ENCODE data around the gene AHCY. TPM values are rescaled to one million over a fixed set of nuclear protein-coding genes. Genes with fewer than 3 reads are reported as not detected.
"Not testable (repeated sequence)": the region's sequence is repeated elsewhere in the genome, so short reads cannot be mapped to it uniquely, and the experiment has no call there.

The AHCY gene
- 165 TPM for total RNA-seq (ENCODE audit: unreplicated experiment)
- long read RNA-seq, transcript AHCY-201 (10 exons, 2,143 nt): major isoform, 200 of 235 reads
- long read RNA-seq, partial matches to known transcripts: 8 of 235 reads
- long read RNA-seq, other reads (novel, unspliced or antisense): 26 of 235 reads

- Mint-ChIP-seq H3K36me3 (ENCODE audit: low read depth, unreplicated experiment) (peaks cover 4% of the 10 kb centered on the region), H3K4me1 (ENCODE audit: unreplicated experiment) (peaks cover 11% of the 10 kb centered on the region), H3K27ac (ENCODE audit: unreplicated experiment) (peak within 1 kb of the TSS; percentile 82), H3K27me3 (ENCODE audit: unreplicated experiment) (peaks cover 9% of the 10 kb centered on the region), H3K4me3 (ENCODE audit: unreplicated experiment) (peak within 1 kb of the TSS; percentile 91), H3K9me3 (ENCODE audit: unreplicated experiment) (no peaks in the 10 kb centered on the region)
- peak; percentile 93 for DNase-seq (ENCODE audit: low spot score)
- peak; percentile 7 for TF ChIP-seq CTCF (IDR thresholded peaks at IDR 0.05; ENCODE audit: unreplicated experiment)
Observed at GRCh38 chr20:34302723-34303533, at the start of gene AHCY. Gene AHCY, minus strand, starts transcription at chr20:34303355. Its CDS starts 85 bp downstream, at chr20:34303270.

GRCh38 chr20:34350095-34350494 is 46.9 kb upstream of the AHCY start:
- TF ChIP-seq CTCF (IDR thresholded peaks at IDR 0.05; ENCODE audit: unreplicated experiment): no peak
- no peak overlapping the region for H3K27ac Mint-ChIP-seq (ENCODE audit: unreplicated experiment)
- H3K9me3 Mint-ChIP-seq (ENCODE audit: unreplicated experiment): no peaks in the 10 kb centered on the region
- H3K36me3 Mint-ChIP-seq (ENCODE audit: low read depth, unreplicated experiment): no peaks in the 10 kb centered on the region
- H3K4me1 Mint-ChIP-seq (ENCODE audit: unreplicated experiment): no peaks in the 10 kb centered on the region
- no peaks in the 10 kb centered on the region for H3K27me3 Mint-ChIP-seq (ENCODE audit: unreplicated experiment)
- H3K4me3 Mint-ChIP-seq (ENCODE audit: unreplicated experiment): no peak overlapping the region
- DNase-seq (ENCODE audit: low spot score): no peak

- no peaks in the 10 kb centered on the region for H3K27me3 Mint-ChIP-seq (ENCODE audit: unreplicated experiment)
- peaks cover 7% of the 10 kb centered on the region for H3K4me1 Mint-ChIP-seq (ENCODE audit: unreplicated experiment)
- H3K9me3 Mint-ChIP-seq (ENCODE audit: unreplicated experiment): no peaks in the 10 kb centered on the region
- DNase-seq (ENCODE audit: low spot score): no peak
- no peak overlapping the region for H3K27ac Mint-ChIP-seq (ENCODE audit: unreplicated experiment)
- TF ChIP-seq CTCF (IDR thresholded peaks at IDR 0.05; ENCODE audit: unreplicated experiment): no peak
- H3K36me3 Mint-ChIP-seq (ENCODE audit: low read depth, unreplicated experiment): no peaks in the 10 kb centered on the region
- H3K4me3 Mint-ChIP-seq (ENCODE audit: unreplicated experiment): no peak overlapping the region
Observed at GRCh38 chr20:34347571-34347970, 44.4 kb upstream of the AHCY start.

GRCh38 chr20:34346533-34346865 is 43.3 kb upstream of the AHCY start:
- not testable (repeated sequence) for H3K27me3 Mint-ChIP-seq (ENCODE audit: unreplicated experiment); H3K9me3 Mint-ChIP-seq (ENCODE audit: unreplicated experiment); H3K4me3 Mint-ChIP-seq (ENCODE audit: unreplicated experiment); H3K36me3 Mint-ChIP-seq (ENCODE audit: low read depth, unreplicated experiment); DNase-seq (ENCODE audit: low spot score); H3K27ac Mint-ChIP-seq (ENCODE audit: unreplicated experiment); H3K4me1 Mint-ChIP-seq (ENCODE audit: unreplicated experiment)

GRCh38 chr20:34345839-34346532 is 42.8 kb upstream of the AHCY start:
- H3K9me3 Mint-ChIP-seq (ENCODE audit: unreplicated experiment); H3K4me3 Mint-ChIP-seq (ENCODE audit: unreplicated experiment); H3K36me3 Mint-ChIP-seq (ENCODE audit: low read depth, unreplicated experiment); H3K27ac Mint-ChIP-seq (ENCODE audit: unreplicated experiment); DNase-seq (ENCODE audit: low spot score); H3K4me1 Mint-ChIP-seq (ENCODE audit: unreplicated experiment); H3K27me3 Mint-ChIP-seq (ENCODE audit: unreplicated experiment): not testable (repeated sequence)

- H3K9me3 Mint-ChIP-seq (ENCODE audit: unreplicated experiment): no peaks in the 10 kb centered on the region
- no peak for DNase-seq (ENCODE audit: low spot score)
- no peak overlapping the region for H3K4me3 Mint-ChIP-seq (ENCODE audit: unreplicated experiment)
- H3K27ac Mint-ChIP-seq (ENCODE audit: unreplicated experiment): no peak overlapping the region
- H3K27me3 Mint-ChIP-seq (ENCODE audit: unreplicated experiment): no peaks in the 10 kb centered on the region
- peaks cover 7% of the 10 kb centered on the region for H3K4me1 Mint-ChIP-seq (ENCODE audit: unreplicated experiment)
- TF ChIP-seq CTCF (IDR thresholded peaks at IDR 0.05; ENCODE audit: unreplicated experiment): no peak
- no peaks in the 10 kb centered on the region for H3K36me3 Mint-ChIP-seq (ENCODE audit: low read depth, unreplicated experiment)
Observed at GRCh38 chr20:34345402-34345736, 42.2 kb upstream of the AHCY start.

Data from endothelial cell (in vitro differentiated cells).